Measurements from ENCODE around the gene NFS1. TPM values are rescaled to one million over a fixed set of nuclear protein-coding genes. Genes with fewer than 3 reads are reported as not detected.
"Not testable (repeated sequence)": the region's sequence is repeated elsewhere in the genome, so short reads cannot be mapped to it uniquely, and the experiment has no call there.

Gene NFS1
- total RNA-seq, 1 experiment from 2014 or later, result 75.8 TPM

- Histone ChIP-seq H3K36me3 (ENCODE audit: low read depth, low read length) (peaks cover 11% of the 10 kb centered on the region; the same call in 1 of the 2 replicates), H2AFZ (ENCODE audit: low read length) (no peak overlapping the region), H3K9me2 (replicated peaks; ENCODE audit: low read length) (no peaks in the 10 kb centered on the region), H3K4me1 (ENCODE audit: insufficient read depth, low read length) (peaks cover 11% of the 10 kb centered on the region), H3K9me3 (ENCODE audit: low read length) (no peaks in the 10 kb centered on the region), H3K4me3 (ENCODE audit: low read length) (no peak overlapping the region), H3F3A (ENCODE audit: low read length, unreplicated experiment) (no peaks in the 10 kb centered on the region), H3K4me2 (ENCODE audit: low read length) (no peak overlapping the region), H3K9ac (ENCODE audit: low read length) (no peak overlapping the region), H3K27me3 (ENCODE audit: low read length) (no peaks in the 10 kb centered on the region), H4K20me1 (ENCODE audit: low read length) (no peaks in the 10 kb centered on the region), H3K27ac (ENCODE audit: low read length) (no peak overlapping the region), H3K79me2 (ENCODE audit: low read length) (peaks cover 33% of the 10 kb centered on the region)
- POLR2A ChIA-PET (ENCODE audit: unreplicated experiment), result no interaction called here
- BruUV-seq (replicated peaks), result no TSS peak
- intact Hi-C loops (cut with micrococcal nuclease), result loop anchor here (5.0 kb wide), 1 partner anchor 233 kb away; no protein-coding TSS in a partner anchor
- DNase-seq, result no peak
- CTCF ChIA-PET, result no interaction called here
- ATAC-seq, result no peak
- TF ChIP-seq EZH2 (IDR thresholded peaks at IDR 0.05; ENCODE audit: low read length, unreplicated experiment) (no peak), CTCF (conservative IDR thresholded peaks at IDR 0.05; ENCODE audit: low read depth, low read length) (no peak; the same call in 1 of the 2 replicates), EZH2phosphoT487 (IDR thresholded peaks at IDR 0.05; ENCODE audit: borderline replicate concordance, low read length) (no peak)
Measured at GRCh38 chr20:35695245-35695749, 3.9 kb downstream of the NFS1 start.

- no peaks in the 10 kb centered on the region for H3K79me2 ChIP-seq (ENCODE audit: low read length)
- no peaks in the 10 kb centered on the region for H3K9me2 ChIP-seq (replicated peaks; ENCODE audit: low read length)
- H3K27ac ChIP-seq (ENCODE audit: low read length), result no peak overlapping the region
- CTCF ChIA-PET, result no interaction called here
- no peaks in the 10 kb centered on the region for H3K9me3 ChIP-seq (ENCODE audit: low read length)
- ATAC-seq (no peak), DNase-seq (no peak)
- no peak overlapping the region for H3K4me3 ChIP-seq (ENCODE audit: low read length)
- POLR2A ChIA-PET (ENCODE audit: unreplicated experiment), result no interaction called here
- peaks cover 17% of the 10 kb centered on the region for H3K36me3 ChIP-seq (ENCODE audit: low read depth, low read length)
- H3K4me1 ChIP-seq (ENCODE audit: insufficient read depth, low read length), result no peaks in the 10 kb centered on the region
- BruUV-seq (replicated peaks), result no TSS peak
- H3K27me3 ChIP-seq (ENCODE audit: low read length), result no peaks in the 10 kb centered on the region
- intact Hi-C loops (cut with micrococcal nuclease), result no loop called here
- H3F3A ChIP-seq (ENCODE audit: low read length, unreplicated experiment), result no peaks in the 10 kb centered on the region
- no peak overlapping the region for H2AFZ ChIP-seq (ENCODE audit: low read length)
- H3K4me2 ChIP-seq (ENCODE audit: low read length), result no peak overlapping the region
- no peak overlapping the region for H3K9ac ChIP-seq (ENCODE audit: low read length)
- H4K20me1 ChIP-seq (ENCODE audit: low read length), result no peaks in the 10 kb centered on the region
- no peak for TF ChIP-seq CTCF (conservative IDR thresholded peaks at IDR 0.05; ENCODE audit: low read depth, low read length)
- TF ChIP-seq EZH2 (IDR thresholded peaks at IDR 0.05; ENCODE audit: low read length, unreplicated experiment), result no peak
- TF ChIP-seq EZH2phosphoT487 (IDR thresholded peaks at IDR 0.05; ENCODE audit: borderline replicate concordance, low read length), result no peak
Measured at GRCh38 chr20:35690265-35690664, 8.9 kb downstream of the NFS1 start.

GRCh38 chr20:35686872-35687271 is 12.3 kb downstream of the NFS1 start:
- H3K4me1 ChIP-seq (ENCODE audit: insufficient read depth, low read length); H3K27me3 ChIP-seq (ENCODE audit: low read length); BruUV-seq (replicated peaks); H3K9ac ChIP-seq (ENCODE audit: low read length); H3K27ac ChIP-seq (ENCODE audit: low read length); H3K9me2 ChIP-seq (replicated peaks; ENCODE audit: low read length); intact Hi-C loops (cut with micrococcal nuclease); H3K79me2 ChIP-seq (ENCODE audit: low read length); H2AFZ ChIP-seq (ENCODE audit: low read length); ATAC-seq; H4K20me1 ChIP-seq (ENCODE audit: low read length); H3K9me3 ChIP-seq (ENCODE audit: low read length); H3K4me2 ChIP-seq (ENCODE audit: low read length); H3F3A ChIP-seq (ENCODE audit: low read length, unreplicated experiment); POLR2A ChIA-PET (ENCODE audit: unreplicated experiment); H3K4me3 ChIP-seq (ENCODE audit: low read length); DNase-seq; CTCF ChIA-PET: not testable (repeated sequence)
- peak; percentile 35 for TF ChIP-seq CTCF (conservative IDR thresholded peaks at IDR 0.05; ENCODE audit: low read depth, low read length)
- peaks cover 14% of the 10 kb centered on the region for H3K36me3 ChIP-seq (ENCODE audit: low read depth, low read length)

- CTCF ChIA-PET; POLR2A ChIA-PET (ENCODE audit: unreplicated experiment); H3F3A ChIP-seq (ENCODE audit: low read length, unreplicated experiment); BruUV-seq (replicated peaks); H4K20me1 ChIP-seq (ENCODE audit: low read length); H2AFZ ChIP-seq (ENCODE audit: low read length); H3K4me1 ChIP-seq (ENCODE audit: insufficient read depth, low read length); H3K4me2 ChIP-seq (ENCODE audit: low read length); H3K27ac ChIP-seq (ENCODE audit: low read length); H3K9ac ChIP-seq (ENCODE audit: low read length); intact Hi-C loops (cut with micrococcal nuclease); H3K9me2 ChIP-seq (replicated peaks; ENCODE audit: low read length); H3K9me3 ChIP-seq (ENCODE audit: low read length); DNase-seq; H3K4me3 ChIP-seq (ENCODE audit: low read length); H3K79me2 ChIP-seq (ENCODE audit: low read length); H3K27me3 ChIP-seq (ENCODE audit: low read length); ATAC-seq: not testable (repeated sequence)
- peaks cover 11% of the 10 kb centered on the region for H3K36me3 ChIP-seq (ENCODE audit: low read depth, low read length)
Measured at GRCh38 chr20:35685368-35685767, 13.8 kb downstream of the NFS1 start.

Data from PC-3 (cell line).